ENCODE data around the gene PDE4A. TPM values are rescaled to one million over a fixed set of nuclear protein-coding genes. Genes with fewer than 3 reads are reported as not detected.
A peak's percentile ranks its signal among the peaks of the same experiment; 100 is the strongest.
"Not testable (repeated sequence)": the region's sequence is repeated elsewhere in the genome, so short reads cannot be mapped to it uniquely, and the experiment has no call there.

Gene PDE4A
- polyA plus RNA-seq, 2 of the 4 experiments (the other 2 are of a cell fraction): 1.2 to 3.7 TPM

- Histone ChIP-seq H3K4me1 (no peaks in the 10 kb centered on the region), H3K4me2 (no peak overlapping the region), H3K9me3 (no peaks in the 10 kb centered on the region), H3K4me3 (no peak overlapping the region), H3K27ac (no peak overlapping the region)
- FAIRE-seq (no peak), ATAC-seq (no peak), DNase-seq (ENCODE audit: low read depth in 1 of 2, low spot score in 1 of 2) (no peak)
- TF ChIP-seq TP53 (CRISPR knock-in tag; IDR thresholded peaks at IDR 0.05) (no peak), RFX5 (IDR thresholded peaks at IDR 0.05) (no peak), SMC3 (IDR thresholded peaks at IDR 0.05) (no peak), KDM1A (IDR thresholded peaks at IDR 0.05; ENCODE audit: low read depth) (no peak), ATOH8 (CRISPR knock-in tag; IDR thresholded peaks at IDR 0.05; ENCODE audit: low read depth) (no peak), ZNF302 (CRISPR knock-in tag; IDR thresholded peaks at IDR 0.05) (no peak)
- ChIA-PET CTCF (interaction anchor here (0.6 kb wide), 1 partner anchor 11 kb away, joined by 3 read pairs; no protein-coding TSS in a partner anchor), POLR2A (no interaction called here)
- WGBS (ENCODE audit: missing lambda C conversion rate): 91% methylated on average over 8 of the region's 8 CpGs
Measured at GRCh38 chr19:10460714-10461046, 40.3 kb downstream of the PDE4A start.

- peak; percentile 67 to 81 for DNase-seq (ENCODE audit: low read depth in 1 of 2, low spot score in 1 of 2)
- ATAC-seq: peak; percentile 88 to 95
- no peak for TF ChIP-seq CTCF (IDR thresholded peaks at IDR 0.05)
- TF ChIP-seq E2F6 (IDR thresholded peaks at IDR 0.05; ENCODE audit: borderline replicate concordance, low read depth): peak; percentile 31; the same call in 1 of the 2 replicates
- no peak for TF ChIP-seq ATOH8 (CRISPR knock-in tag; IDR thresholded peaks at IDR 0.05; ENCODE audit: low read depth)
- TF ChIP-seq RARB (CRISPR knock-in tag; IDR thresholded peaks at IDR 0.05): no peak
- Histone ChIP-seq H3K4me2 (peak overlapping the region; percentile 43; the same call in 2 of the 3 replicates), H3K9me3 (no peaks in the 10 kb centered on the region), H3K27ac (no peak overlapping the region), H3K4me1 (no peaks in the 10 kb centered on the region), H3K4me3 (no peak overlapping the region)
- POLR2A ChIA-PET: no interaction called here
- FAIRE-seq: no peak
- 79% methylated on average over 14 of the region's 45 CpGs for WGBS (ENCODE audit: missing lambda C conversion rate)
- CTCF ChIA-PET: interaction anchor here (1.9 kb wide), 1 partner anchor 11 kb away, joined by 7 read pairs; no protein-coding TSS in a partner anchor
Measured at GRCh38 chr19:10461047-10461949, 41.0 kb downstream of the PDE4A start.

- H3K4me1 ChIP-seq; DNase-seq (ENCODE audit: low read depth in 1 of 2, low spot score in 1 of 2); POLR2A ChIA-PET; FAIRE-seq; H3K4me3 ChIP-seq; H3K4me2 ChIP-seq; H3K27ac ChIP-seq; ATAC-seq; H3K9me3 ChIP-seq: not testable (repeated sequence)
- CTCF ChIA-PET: interaction anchor here (0.6 to 1.9 kb wide), 2 partner anchors 10 to 28 kb away, joined by 3 to 7 read pairs; no protein-coding TSS in a partner anchor
- 93% methylated on average over 12 of the region's 15 CpGs for WGBS (ENCODE audit: missing lambda C conversion rate)
Measured at GRCh38 chr19:10462042-10462441, 41.7 kb downstream of the PDE4A start.

- ATAC-seq: no peak
- no peaks in the 10 kb centered on the region for H3K9me3 ChIP-seq
- FAIRE-seq: no peak
- DNase-seq (ENCODE audit: low read depth in 1 of 2, low spot score in 1 of 2): no peak
- ChIA-PET POLR2A (no interaction called here), CTCF (interaction anchor here (0.6 to 1.9 kb wide), 2 partner anchors 10 to 28 kb away, joined by 3 to 7 read pairs; no protein-coding TSS in a partner anchor)
- no peak for TF ChIP-seq RFX5 (IDR thresholded peaks at IDR 0.05)
- no peak for TF ChIP-seq ELK1 (IDR thresholded peaks at IDR 0.05; ENCODE audit: low read depth, low read length)
- TF ChIP-seq CBX2 (IDR thresholded peaks at IDR 0.05; ENCODE audit: borderline replicate concordance, low read depth): no peak
- no peak for TF ChIP-seq POLR2AphosphoS2 (conservative IDR thresholded peaks at IDR 0.05; ENCODE audit: low read length)
- no peak for TF ChIP-seq MYC (IDR thresholded peaks at IDR 0.05; ENCODE audit: borderline replicate concordance, low read length)
- H3K27ac ChIP-seq: no peak overlapping the region
- no peak overlapping the region for H3K4me2 ChIP-seq
- 92% methylated on average over 4 of the region's 4 CpGs for WGBS (ENCODE audit: missing lambda C conversion rate)
- no peak overlapping the region for H3K4me3 ChIP-seq
- no peaks in the 10 kb centered on the region for H3K4me1 ChIP-seq
Measured at GRCh38 chr19:10462557-10462956, 42.2 kb downstream of the PDE4A start.

All from A549 (cell line).